GDM1 (cell line): ENCODE measurements around the gene PITPNB.

Experiments
- DNase-seq: peaks from one replicate; lab custom pipeline; 2025; lab: John Stamatoyannopoulos, UW

The PITPNB gene

DNA sequence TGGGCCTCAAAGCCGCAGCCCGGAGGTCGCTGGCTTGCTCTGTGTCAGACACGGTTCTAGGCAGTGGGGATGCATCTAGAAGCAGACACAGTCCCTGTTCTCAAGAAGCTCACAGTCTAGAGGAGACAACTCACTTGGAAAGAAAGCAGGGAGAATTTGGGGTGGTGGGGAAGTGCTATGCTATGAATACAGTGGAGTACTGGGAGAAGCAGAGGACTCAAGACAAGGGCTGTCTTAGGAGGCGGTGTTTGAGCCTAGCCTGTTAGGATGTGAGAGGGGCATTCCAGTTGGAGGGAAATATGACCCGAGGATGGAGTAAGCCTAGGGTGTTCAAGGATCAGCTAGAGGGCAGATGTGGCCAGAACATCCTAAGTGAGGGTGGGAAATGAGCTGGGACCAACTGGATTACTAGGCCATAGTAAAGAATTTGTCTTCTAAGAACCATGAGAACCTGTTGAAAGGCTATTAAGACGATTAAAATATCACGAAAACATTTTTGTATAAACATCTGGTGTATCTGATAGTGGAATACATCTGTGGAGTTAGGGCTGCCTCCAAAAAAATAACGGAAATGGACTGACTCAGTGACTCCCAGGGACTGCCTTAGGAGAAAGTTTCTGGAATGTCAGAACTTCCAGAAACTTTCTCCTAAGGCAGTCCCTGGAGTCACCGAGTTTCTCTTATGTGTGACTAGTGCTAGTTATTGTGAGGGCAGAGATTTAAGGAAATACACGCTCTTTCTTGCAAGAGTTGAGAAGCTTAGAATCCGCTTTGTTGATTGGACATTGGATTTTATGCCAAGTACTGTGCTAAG lies 1.1 kb upstream of the PITPNB start:
- DNase-seq, result no peak

DNA sequence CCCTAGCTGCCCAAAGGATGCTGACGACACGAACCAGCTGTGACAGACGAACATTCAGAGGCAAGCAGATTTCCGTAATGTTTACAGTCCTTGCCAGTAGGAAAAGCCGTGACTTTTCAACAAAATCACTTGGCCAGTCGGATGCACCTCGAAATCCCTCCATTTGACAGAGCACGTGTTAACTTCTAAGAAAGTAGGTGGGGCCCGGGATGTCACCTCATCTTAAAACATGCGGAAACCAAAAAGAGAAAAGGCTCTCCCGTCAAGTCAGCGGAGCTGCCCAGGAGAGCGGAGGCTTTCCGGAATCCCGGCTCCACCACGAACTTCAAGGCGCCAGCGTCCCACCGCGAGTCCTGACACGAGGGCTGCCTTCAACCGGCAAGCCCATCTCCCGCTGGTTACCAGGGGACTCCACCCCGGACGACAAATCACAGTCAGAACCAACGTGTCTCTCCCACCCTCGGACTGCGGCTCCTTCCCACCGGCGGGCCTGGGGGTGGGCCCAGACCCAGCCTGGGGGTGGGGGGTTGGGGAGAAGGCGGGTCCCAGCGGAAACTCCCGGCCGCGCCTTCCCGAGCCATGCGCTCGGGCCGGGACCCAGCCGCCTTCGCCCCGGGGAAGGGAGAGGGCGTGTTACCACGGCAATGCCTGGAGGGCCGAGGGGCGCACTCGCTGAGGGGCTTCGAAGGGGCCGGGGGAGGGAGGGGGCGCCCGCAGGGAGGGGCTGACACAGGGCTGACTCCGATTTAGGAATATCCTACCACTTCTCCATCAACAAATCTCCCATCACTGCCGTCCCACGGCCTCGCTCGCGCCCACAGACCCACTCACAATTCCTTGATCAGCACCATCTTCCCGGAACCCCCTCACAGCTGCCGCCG lies 475 bp downstream of the PITPNB start:
- no peak for DNase-seq

DNA sequence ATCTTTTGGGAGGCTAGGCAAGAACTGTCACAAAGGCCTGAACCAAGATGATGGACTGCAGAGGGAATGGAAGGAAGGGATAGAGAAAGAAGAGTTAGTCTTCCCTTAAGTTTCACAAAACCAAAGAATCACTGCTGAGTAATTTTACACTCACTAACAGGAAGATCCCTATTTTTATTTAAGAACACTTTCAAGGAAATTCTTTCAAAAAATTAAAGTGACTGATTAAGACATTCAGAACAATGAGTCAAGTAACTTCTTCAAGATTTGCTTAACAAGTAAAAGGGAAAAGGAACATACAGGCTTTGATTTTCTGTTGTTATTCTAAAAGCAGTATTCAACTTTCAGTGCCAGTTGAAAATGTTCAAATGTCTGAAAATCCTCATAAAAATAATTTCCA lies 3.1 kb downstream of the PITPNB start:
- no peak for DNase-seq

DNA sequence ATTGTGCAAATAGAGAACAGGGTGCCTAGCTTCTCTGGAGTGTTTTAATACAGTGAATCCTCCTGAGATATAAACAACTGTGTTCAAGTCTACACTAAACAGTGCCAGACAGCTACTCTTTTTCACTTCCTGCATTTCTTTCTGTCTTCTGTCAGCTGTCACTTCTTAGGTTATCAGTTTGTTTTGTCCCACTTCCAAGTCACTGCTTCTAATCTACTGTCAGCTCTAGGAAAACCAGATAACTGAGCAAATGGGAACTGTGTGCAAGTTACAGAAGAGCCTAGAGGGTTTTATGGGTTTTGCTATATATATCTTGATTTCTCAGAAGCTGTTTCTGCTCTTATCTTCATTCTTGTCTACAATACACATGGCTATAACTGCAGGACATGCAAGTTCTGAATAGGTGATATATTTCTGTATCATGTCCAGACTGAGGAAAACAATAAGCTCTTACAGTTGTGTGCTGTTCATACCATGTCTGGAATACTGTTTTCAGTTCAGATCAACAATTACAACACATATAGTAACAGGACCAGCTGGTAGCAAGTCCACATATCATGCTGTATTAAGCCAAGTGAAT lies 5.8 kb downstream of the PITPNB start:
- no peak for DNase-seq

DNA sequence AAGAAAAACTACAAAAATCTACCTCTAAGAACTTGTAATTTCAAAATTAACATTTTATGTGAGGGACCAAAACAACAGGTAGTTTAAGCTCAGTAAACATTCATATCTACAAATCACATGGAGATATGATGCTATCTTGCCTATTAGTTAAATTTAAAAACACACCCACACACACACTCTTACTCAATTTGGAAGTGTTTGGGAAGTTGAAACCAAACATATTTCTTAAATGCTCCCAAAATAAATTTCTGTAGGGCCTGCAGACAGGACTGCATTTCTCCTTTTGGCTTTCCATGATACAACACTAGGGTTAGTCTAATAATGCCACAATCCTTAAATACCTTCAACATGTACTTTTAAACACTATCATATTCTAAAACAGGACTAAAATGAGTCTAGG lies 7.0 kb downstream of the PITPNB start:
- DNase-seq, result no peak

DNA sequence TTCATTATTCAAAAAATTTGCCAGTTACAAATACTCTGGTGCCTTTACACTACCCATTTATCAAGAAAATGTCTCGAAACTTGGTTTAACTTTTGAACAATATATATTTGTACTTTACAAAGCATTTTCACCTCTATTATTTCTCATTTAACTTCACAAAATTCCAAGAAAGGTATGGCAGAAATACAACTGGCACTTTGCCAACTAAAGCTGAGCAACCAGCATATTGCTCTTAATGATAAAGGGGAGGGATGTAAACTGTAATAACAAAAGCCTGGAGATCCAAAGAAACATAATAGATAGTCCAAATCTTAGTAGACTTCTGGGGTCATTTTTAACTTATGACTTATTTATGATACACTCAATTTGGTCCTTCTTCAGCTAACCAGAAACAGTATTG lies 7.7 kb downstream of the PITPNB start:
- DNase-seq, result no peak

DNA sequence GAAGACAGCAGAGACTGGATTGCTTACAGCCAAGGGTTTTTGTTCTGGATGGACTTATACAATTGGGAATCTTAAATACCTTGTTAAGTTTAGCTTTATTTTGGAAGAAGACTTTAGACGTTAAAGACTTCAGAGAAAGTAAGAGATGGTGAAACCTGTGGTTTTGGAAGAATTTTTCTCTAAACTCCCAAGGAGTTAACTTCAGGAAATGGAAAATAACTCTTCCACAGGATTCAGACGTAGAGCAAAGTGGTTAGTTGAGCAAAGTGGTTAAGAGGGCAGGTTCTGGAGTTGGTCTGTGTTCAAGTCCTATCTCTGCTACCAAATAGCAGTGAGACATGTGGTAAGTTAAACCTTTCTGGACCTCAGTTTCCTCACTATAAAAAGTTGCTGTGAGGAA lies 12.8 kb downstream of the PITPNB start:
- no peak for DNase-seq

DNA sequence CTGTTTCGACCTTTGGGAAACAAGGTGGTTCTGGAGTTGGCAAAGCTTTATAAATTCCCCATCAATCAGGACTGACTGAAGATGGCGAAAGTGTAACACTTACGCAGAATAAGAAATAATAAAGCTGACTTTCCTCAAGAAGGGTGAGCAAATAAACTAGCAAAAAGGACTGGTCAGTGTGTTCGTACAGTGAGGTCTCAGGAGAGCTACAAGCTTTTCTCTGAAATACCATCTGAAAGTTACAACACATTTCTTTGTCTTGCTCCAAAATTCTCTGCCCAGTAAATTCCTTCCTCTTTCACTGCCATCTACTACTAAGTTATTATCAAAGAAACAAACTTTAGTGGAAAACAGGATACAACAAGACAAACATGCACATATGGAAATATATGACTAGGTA lies 13.4 kb downstream of the PITPNB start:
- DNase-seq, result no peak

DNA sequence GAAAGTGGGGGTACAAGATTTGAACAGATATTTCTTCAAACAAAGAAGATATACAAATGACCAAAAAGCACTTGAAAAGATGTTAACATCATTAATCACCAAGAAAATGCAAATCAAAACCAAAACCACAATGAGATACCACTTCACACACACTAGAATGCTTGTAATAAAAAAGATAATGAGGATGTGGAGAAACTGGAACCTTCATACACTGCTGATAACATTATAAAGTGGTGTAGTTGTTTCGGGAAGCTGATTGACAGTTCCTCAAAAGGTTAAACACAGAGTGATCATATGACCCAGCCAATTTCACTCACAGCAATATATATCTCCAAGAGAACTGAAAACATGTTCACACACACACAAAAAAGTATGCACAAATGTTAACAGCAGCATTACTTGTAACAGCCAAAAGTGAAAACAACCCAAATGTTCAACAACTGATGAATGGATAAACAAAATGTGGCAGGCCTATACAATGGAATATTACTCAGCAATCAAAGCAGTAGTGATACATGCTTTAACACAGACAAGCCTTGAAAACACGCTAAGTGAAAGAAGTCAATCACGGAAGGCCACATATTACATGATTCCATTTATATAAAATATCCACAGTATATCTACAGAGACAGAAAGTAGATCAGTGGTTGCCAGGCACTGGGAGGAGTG lies 15.1 kb downstream of the PITPNB start:
- no peak for DNase-seq

DNA sequence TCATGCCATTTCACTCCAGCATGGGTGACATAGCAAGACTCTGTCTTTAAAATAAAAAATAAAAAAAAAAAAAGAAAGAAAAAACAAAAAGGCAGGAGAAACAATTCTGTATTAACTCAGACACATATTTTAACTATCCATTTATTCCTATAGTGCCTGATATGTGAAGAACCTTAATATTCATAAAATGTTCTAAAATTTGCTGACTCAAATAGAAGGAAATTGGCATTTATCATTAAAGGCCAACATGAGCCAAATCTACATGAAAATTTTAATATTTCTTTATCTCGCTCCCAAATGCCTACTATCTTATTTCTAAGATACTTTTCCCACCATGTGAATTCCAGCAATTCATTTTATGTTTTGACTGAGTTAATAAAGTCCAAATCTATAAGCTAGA lies 18.9 kb downstream of the PITPNB start:
- no peak for DNase-seq

DNA sequence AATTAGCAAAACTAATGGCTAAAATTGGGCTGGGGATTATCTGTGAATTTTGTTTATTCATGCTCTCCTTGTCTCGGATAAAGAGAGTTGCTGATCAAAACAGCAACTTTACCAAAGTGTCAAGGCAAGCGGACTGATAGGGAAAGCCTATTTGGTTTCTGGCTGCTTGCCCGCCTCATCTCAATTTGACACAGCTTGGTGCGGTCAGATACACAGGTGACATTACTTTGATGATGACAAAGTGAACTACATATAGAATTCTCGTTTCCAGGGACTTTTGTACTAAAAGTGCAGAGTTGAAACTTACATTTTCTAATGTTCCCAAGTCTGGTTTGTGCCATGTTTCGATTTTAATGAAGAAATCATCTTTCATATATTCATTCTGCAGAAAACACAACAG lies 22.8 kb downstream of the PITPNB start:
- DNase-seq, result no peak

DNA sequence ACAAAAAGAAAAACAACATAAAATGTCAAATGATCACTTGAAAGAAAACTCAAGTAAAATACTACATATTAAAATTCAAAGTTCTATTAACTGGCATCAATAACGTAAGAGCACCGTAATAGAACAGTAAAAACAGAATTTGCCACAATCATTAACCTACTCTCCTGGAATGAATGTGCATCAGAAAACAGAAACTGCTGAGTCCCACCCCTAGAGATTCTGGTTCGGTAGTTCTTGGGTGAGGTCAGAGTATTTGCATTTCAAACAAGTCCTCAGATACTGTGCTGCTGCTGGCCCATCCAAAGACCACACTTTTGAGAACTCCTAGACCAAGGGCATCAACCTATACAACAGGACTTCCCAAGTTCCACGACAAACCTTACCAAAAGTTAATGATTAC lies 23.5 kb downstream of the PITPNB start:
- DNase-seq, result no peak

DNA sequence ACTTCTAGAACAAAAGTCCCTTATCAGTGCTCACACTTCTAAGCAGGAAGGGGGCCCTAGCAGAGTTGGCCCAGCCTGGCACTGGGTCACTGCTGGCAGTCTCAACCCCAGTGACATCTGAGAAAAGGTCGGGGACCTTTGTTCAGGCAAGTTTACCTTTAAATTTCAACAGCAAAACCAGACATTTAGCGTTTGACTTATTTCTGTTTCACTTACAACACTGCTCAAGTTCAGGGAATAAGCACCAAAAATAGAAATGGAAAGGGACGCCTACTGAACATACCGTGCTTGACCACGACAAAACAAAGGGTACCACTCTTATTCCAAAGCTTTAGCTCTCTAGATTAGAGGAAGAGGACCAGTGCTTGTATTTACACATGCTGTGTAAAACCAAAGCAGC lies 26.2 kb downstream of the PITPNB start:
- DNase-seq, result no peak

DNA sequence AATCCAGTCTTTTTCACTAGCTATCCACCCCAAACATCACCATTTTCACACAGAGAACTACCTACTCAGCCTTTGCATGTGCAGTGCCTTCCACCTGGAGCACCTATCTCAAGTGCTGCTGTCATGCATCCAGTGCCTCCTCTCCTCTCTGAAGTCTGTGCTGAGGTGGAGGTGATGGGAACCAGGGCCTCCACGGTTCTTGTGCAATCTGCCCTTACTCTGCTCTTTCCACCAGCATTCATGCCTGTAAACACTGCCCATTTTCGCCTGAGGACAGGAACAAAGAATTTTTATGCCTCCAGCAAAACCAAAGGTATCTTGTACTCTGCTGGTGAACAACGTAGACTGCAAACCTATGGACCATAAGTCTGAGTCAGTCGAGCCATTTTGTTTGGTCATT lies 27.0 kb downstream of the PITPNB start:
- DNase-seq, result no peak

DNA sequence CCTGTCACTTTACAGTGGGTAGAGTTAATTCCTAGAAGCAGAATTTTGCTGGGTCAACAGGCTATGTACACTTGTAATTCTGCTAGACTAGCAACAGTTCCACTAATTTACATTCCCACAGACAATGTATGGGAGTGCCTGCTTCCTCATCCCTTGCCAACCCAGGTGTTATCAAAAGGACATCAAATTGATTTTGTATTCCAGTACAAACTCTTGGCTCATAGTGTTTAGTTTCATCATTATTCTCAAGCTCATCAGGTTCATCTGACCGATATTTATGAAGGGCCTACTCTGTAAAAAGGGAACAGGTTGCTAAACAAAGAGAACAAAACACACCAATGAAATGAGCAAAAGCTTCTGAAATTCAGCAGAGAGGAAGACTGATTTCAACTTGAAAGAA lies 30.7 kb downstream of the PITPNB start:
- no peak for DNase-seq

DNA sequence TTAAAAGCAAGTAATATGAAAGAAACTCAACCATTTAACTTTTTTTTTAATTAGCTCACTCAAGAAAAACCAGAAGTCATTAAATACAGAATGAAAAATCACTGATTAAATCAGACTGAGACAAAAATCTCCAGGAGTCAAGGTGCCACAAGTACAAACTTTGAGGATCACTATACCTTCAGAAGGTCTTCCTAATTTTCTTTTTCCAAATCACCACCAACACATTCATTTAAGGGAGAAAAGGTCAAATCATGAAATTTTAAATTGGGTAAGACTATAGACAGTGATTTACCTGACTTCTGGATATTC lies 32.3 kb downstream of the PITPNB start:
- DNase-seq, result no peak

DNA sequence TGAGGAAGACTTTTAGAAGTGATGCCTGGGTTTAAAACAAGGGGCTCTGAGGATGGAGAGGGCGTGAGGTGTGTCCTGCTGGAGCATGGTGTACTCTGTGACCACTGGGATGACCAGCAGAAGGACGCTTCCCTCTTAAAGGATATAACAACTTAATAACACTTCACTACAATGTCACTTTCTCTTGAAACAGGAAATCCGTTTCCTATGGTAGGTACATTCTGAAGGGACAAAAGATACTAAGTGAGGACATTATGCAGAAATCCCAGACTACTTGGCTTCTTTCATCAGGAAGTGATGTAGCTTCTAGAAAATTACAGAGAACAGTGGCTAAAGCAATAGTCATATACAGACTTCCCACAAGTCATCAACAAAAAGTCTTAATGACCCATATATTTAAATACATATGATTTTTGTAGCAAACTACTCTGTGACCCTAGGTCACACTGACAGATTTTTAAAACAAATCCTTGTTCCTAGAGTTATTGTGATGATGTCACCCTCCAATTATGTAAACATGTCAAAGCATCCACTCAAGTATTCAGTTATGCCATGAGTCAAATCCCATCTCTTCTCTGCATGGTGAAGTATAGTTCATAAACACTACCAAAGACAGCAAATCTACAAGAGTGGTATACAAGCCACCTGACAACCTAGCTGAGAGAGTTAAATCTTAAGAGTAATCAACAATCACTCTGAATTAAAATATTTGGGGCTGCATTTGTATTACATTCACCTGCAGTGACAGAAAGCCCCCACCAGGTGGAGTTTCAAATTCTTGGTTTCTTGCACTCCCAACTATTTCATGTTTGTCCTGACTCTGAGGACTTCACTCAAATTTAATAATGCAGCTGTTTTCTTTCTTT lies 32.8 kb downstream of the PITPNB start:
- DNase-seq, result no peak

DNA sequence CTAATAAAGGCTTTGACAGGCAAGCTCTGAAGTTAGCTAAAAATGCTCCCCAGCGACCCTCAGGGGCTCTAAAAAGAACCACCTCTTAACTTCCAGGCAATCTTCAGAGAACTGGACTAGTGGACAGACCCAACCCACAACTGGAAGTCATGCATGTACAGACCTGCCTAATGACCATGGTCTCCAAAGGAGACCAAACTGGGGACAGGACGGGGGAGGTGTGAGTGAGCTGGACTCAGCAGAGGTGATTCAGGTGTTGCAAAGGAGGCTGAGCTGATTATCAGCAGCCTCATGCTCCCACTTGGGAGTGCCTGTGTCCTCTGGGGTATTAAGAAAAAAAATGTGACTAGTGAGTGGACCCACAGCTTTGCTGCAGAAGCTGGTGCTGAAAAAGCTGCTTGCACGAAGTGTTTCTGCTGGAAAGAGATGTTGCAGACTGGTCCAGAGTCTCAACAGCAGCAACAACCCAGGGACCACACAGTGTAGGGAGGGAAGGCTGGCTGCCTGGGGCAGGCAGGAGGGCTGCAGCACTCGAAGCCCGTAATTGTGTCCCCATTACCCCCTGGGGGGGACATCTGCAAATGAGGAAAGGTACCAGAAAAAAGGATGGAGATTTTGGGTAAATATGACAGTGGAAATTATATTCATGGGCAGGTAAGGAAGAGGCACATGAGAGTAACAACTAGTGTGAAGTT lies 35.3 kb downstream of the PITPNB start:
- DNase-seq, result no peak

DNA sequence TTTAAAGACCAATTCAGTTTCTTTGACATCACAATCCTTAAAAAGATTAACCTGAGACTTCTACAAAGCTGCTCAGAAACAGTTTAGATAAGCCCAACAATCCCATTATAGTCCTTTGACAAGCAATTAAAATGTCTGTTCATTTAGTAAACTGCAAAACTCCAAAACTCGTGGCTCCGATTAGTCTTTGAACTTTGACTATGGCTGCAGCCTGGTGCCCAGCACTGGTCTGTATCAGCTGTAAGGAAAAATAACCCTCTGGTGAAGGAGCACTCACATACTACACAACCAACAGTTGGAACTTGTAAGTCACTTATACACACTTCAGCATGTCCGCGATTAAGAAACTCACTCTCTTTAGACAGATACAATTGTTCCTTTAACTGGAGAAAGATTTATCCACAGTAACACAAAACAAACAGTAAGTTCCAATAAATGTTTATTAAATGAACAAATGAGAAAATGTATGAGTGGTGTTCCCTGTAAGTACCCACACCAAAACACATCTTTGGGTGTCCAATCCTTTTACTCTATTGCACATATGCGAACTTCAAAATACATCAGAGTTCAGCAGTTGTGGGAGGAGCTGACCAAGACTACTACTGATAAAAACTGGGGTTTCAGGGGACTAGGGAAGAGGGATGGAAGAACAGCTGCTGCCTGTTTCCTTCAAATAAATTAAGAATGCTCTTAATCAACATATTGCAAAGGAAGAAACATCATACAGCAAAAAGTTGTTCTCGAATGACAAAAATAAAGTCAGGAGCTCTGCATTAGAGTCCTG lies 36.4 kb downstream of the PITPNB start:
- no peak for DNase-seq

DNA sequence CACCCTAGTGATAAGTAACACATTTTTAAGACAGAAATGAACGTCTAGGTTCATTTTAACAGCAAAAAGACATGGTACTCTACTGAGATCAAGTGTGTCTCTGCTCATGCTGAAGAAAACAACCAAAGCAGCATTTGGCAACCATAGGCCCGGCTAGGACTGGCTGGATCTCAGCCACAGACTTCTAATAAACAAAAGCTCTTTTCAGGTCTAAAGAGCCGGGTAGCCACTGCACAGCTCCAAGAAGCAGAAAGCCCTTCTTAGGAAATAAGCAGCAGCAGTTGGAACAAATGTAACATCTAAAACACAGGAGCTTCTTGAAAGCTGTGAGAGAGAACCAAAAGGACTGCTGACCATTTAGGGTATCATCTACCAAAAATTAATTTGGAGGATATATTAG lies 37.6 kb downstream of the PITPNB start:
- no peak for DNase-seq
